SK-N-SH treated with all-trans-retinoic acid at 6 μM for 48 hours (cell line): ENCODE results near the gene DNAH14.

Experiments used
- CSDC2 ChIP-seq: fragments of 250-450 bp; sonication (Bioruptor Pico); IDR thresholded peaks from 2 replicates; pipeline ENCODE4 v1.5.0; 2020; ENCODE audit warnings: mild to moderate bottlenecking, moderate library complexity
- GLIS3 ChIP-seq: fragments of 250-450 bp; sonication (Bioruptor Pico); IDR thresholded peaks from 2 replicates; pipeline ENCODE4 v1.5.0; 2020; ENCODE audit warnings: mild to moderate bottlenecking, moderate library complexity
- ISL1 ChIP-seq: fragments of 250-450 bp; sonication (Bioruptor Pico); IDR thresholded peaks from 2 replicates; pipeline ENCODE4 v2.1.2; 2022; ENCODE audit warnings: mild to moderate bottlenecking, moderate library complexity
- RARB ChIP-seq: fragments of 250-450 bp; sonication (Bioruptor Pico); IDR thresholded peaks from 2 replicates; pipeline ENCODE4 v1.8.0; 2021; ENCODE audit warnings: mild to moderate bottlenecking, moderate library complexity
- TOX ChIP-seq: fragments of 250-450 bp; sonication (Bioruptor Pico); IDR thresholded peaks from 2 replicates; pipeline ENCODE4 v1.8.0; 2021; ENCODE audit warnings: mild to moderate bottlenecking, moderate library complexity, borderline replicate concordance
- ZC3H10 ChIP-seq: fragments of 250-450 bp; sonication (Bioruptor Pico); IDR thresholded peaks from 2 replicates; pipeline ENCODE4 v1.5.1; 2021; ENCODE audit warnings: mild to moderate bottlenecking, moderate library complexity
- ZNF70 ChIP-seq: fragments of 450-650 bp; formaldehyde crosslinking; IDR thresholded peaks from 2 replicates; pipeline ENCODE4 v1.5.0; 2020; ENCODE audit warnings: mild to moderate bottlenecking, moderate library complexity
- TF ChIP-seq, protein P1 (sequence below): fragments of 250-450 bp; sonication (Bioruptor Pico); IDR thresholded peaks from 2 replicates; pipeline ENCODE4 v1.8.0; 2020; ENCODE audit warnings: mild to moderate bottlenecking, moderate library complexity, borderline replicate concordance
- TF ChIP-seq, protein P2 (sequence below): fragments of 250-450 bp; sonication (Bioruptor Pico); IDR thresholded peaks from 2 replicates; pipeline ENCODE4 v1.5.1; 2021; ENCODE audit warnings: mild to moderate bottlenecking, moderate library complexity
- TF ChIP-seq, protein P3 (sequence below): fragments of 250-450 bp; sonication (Bioruptor Pico); IDR thresholded peaks from 2 replicates; pipeline ENCODE4 v1.5.1; 2020; ENCODE audit warnings: low read depth, mild to moderate bottlenecking, moderate library complexity
- TF ChIP-seq, protein P4 (sequence below): fragments of 250-450 bp; sonication (Bioruptor Pico); IDR thresholded peaks from 2 replicates; pipeline ENCODE4 v1.5.0; 2020; ENCODE audit warnings: mild to moderate bottlenecking, moderate library complexity
- TF ChIP-seq, protein P5 (sequence below): fragments of 250-450 bp; sonication (Bioruptor Pico); IDR thresholded peaks from 2 replicates; pipeline ENCODE4 v1.8.0; 2021; ENCODE audit warnings: low read depth, mild to moderate bottlenecking, moderate library complexity, borderline replicate concordance

DNA sequence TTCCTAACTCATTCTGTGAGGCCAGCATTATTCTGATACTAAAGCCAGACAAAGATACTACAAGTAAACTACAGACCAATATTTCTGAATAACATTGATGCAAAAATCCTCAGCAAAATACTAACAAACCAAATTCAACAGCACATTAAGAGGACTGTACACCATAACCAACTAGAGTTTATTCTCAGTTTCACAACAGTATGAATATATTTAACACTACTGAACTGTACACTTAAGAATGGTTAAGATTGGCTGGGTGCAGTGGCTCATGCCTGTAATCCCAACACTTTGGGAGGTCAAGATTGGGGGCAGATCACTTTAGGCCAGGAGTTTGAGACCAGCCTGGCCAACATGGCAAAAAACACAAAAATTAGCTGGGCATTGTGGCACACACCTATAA is 421.4 kb downstream of the DNAH14 start:
- TF ChIP-seq, protein P1, sequence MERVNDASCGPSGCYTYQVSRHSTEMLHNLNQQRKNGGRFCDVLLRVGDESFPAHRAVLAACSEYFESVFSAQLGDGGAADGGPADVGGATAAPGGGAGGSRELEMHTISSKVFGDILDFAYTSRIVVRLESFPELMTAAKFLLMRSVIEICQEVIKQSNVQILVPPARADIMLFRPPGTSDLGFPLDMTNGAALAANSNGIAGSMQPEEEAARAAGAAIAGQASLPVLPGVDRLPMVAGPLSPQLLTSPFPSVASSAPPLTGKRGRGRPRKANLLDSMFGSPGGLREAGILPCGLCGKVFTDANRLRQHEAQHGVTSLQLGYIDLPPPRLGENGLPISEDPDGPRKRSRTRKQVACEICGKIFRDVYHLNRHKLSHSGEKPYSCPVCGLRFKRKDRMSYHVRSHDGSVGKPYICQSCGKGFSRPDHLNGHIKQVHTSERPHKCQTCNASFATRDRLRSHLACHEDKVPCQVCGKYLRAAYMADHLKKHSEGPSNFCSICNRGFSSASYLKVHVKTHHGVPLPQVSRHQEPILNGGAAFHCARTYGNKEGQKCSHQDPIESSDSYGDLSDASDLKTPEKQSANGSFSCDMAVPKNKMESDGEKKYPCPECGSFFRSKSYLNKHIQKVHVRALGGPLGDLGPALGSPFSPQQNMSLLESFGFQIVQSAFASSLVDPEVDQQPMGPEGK (CRISPR knock-in tag): no peak
- TF ChIP-seq ZC3H10 (CRISPR knock-in tag): no peak
- TF ChIP-seq, protein P2, sequence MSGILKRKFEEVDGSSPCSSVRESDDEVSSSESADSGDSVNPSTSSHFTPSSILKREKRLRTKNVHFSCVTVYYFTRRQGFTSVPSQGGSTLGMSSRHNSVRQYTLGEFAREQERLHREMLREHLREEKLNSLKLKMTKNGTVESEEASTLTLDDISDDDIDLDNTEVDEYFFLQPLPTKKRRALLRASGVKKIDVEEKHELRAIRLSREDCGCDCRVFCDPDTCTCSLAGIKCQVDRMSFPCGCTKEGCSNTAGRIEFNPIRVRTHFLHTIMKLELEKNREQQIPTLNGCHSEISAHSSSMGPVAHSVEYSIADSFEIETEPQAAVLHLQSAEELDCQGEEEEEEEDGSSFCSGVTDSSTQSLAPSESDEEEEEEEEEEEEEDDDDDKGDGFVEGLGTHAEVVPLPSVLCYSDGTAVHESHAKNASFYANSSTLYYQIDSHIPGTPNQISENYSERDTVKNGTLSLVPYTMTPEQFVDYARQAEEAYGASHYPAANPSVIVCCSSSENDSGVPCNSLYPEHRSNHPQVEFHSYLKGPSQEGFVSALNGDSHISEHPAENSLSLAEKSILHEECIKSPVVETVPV (CRISPR knock-in tag): no peak
- TF ChIP-seq RARB: no peak
- TF ChIP-seq ZNF70: no peak
- no peak for TF ChIP-seq ISL1 (CRISPR knock-in tag)
- TF ChIP-seq, protein P3, sequence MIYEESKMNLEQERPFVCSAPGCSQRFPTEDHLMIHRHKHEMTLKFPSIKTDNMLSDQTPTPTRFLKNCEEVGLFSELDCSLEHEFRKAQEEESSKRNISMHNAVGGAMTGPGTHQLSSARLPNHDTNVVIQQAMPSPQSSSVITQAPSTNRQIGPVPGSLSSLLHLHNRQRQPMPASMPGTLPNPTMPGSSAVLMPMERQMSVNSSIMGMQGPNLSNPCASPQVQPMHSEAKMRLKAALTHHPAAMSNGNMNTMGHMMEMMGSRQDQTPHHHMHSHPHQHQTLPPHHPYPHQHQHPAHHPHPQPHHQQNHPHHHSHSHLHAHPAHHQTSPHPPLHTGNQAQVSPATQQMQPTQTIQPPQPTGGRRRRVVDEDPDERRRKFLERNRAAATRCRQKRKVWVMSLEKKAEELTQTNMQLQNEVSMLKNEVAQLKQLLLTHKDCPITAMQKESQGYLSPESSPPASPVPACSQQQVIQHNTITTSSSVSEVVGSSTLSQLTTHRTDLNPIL (CRISPR knock-in tag): no peak
- TF ChIP-seq TOX (CRISPR knock-in tag): no peak
- TF ChIP-seq GLIS3 (CRISPR knock-in tag): no peak
- TF ChIP-seq CSDC2 (CRISPR knock-in tag): no peak
- TF ChIP-seq, protein P4, sequence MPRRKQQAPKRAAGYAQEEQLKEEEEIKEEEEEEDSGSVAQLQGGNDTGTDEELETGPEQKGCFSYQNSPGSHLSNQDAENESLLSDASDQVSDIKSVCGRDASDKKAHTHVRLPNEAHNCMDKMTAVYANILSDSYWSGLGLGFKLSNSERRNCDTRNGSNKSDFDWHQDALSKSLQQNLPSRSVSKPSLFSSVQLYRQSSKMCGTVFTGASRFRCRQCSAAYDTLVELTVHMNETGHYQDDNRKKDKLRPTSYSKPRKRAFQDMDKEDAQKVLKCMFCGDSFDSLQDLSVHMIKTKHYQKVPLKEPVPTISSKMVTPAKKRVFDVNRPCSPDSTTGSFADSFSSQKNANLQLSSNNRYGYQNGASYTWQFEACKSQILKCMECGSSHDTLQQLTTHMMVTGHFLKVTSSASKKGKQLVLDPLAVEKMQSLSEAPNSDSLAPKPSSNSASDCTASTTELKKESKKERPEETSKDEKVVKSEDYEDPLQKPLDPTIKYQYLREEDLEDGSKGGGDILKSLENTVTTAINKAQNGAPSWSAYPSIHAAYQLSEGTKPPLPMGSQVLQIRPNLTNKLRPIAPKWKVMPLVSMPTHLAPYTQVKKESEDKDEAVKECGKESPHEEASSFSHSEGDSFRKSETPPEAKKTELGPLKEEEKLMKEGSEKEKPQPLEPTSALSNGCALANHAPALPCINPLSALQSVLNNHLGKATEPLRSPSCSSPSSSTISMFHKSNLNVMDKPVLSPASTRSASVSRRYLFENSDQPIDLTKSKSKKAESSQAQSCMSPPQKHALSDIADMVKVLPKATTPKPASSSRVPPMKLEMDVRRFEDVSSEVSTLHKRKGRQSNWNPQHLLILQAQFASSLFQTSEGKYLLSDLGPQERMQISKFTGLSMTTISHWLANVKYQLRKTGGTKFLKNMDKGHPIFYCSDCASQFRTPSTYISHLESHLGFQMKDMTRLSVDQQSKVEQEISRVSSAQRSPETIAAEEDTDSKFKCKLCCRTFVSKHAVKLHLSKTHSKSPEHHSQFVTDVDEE (CRISPR knock-in tag): no peak
- TF ChIP-seq, protein P5, sequence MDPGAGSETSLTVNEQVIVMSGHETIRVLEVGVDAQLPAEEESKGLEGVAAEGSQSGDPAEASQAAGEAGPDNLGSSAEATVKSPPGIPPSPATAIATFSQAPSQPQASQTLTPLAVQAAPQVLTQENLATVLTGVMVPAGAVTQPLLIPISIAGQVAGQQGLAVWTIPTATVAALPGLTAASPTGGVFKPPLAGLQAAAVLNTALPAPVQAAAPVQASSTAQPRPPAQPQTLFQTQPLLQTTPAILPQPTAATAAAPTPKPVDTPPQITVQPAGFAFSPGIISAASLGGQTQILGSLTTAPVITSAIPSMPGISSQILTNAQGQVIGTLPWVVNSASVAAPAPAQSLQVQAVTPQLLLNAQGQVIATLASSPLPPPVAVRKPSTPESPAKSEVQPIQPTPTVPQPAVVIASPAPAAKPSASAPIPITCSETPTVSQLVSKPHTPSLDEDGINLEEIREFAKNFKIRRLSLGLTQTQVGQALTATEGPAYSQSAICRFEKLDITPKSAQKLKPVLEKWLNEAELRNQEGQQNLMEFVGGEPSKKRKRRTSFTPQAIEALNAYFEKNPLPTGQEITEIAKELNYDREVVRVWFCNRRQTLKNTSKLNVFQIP: no peak
